Measurements from ENCODE around the gene LEFTY2.
"Not testable (repeated sequence)": the region's sequence is repeated elsewhere in the genome, so short reads cannot be mapped to it uniquely, and the experiment has no call there.

LEFTY2 gene

DNA sequence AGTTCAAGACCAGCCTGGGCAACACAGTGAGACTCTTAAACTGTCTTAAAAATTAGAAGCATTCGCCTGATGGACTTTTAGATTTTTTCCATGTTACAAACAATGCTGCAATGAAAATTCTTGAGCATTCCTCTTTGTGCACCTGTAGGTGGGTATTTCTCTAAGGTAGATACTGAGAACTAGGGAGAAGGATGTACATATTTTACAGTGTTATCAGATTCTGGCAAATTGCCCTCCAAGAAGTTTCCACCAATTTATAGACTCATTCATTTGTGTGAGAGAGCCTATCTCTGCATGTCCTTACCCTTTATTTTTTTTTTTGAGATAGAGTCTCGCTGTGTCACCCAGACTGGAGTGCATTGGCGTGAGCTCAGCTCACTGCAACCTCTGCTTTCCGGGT lies 12.3 kb upstream of the LEFTY2 start:
- DNase-seq: no peak

DNA sequence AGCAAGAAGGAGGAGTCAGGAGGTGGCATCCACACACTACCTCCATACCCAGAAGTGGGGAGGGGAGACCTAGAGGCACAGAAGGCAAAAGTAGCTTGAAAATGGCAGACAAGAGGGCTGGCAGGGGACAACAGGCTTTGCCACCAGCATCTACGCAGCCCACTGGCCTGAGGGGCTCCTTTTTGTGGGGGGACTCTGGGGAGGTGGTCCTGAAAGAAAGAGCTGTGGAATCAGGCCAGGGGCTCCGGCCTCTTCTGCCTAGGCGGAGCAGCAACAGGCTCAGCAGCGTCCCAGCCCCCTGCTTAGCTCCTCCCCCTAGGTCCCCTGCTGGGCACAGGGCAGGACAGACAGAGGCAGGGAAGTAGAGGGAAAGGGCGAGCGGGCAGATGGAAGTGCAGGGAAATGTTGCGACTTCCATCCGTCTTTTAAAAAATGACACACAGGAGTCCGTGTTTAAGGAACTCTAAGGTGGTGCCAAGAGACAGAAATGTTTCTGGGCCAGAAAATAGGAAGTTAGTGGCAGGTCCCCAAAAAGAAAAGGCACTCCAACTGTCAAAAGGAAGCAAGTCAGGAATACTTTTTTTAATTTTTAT lies 10.0 kb upstream of the LEFTY2 start:
- no peak for DNase-seq

DNA sequence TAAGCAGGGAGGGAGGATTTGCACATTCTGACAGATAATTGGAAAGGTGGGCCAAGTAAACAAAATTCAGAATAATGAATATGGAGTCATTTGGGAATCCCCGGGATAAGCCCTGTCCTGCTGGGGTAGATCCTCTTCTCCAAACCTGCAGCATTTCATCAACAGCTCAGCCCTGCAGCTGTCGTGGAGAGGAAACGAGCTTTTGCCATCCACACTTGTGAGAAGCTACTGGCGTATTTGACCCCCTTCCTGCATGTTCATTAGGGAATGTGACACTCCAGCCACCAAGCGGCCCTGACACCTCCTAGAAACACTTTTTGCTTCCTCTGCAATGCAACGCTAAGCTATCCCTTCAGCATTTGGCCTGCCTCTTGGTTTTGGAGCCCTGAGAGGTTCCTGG lies 8.0 kb upstream of the LEFTY2 start:
- no peak for DNase-seq

DNA sequence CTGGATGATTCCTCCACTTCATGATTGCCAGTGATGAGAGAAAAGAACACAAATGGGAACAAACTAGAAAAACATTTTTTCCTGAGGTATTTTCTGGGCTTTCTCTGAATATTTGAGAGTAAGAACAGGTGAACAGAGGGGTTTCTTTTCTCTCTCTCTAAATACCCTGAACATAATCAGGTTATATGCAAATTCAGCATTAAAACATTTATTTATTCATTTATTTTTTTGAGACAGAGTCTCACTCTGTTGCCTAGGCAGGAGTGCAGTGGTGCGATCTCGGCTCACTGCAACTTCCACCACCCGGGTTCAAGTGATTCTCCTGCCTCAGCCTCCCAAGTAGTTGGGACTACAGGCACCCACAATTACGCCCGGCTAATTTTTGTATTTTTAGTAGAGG lies 5.8 kb upstream of the LEFTY2 start:
- no peak for DNase-seq

DNA sequence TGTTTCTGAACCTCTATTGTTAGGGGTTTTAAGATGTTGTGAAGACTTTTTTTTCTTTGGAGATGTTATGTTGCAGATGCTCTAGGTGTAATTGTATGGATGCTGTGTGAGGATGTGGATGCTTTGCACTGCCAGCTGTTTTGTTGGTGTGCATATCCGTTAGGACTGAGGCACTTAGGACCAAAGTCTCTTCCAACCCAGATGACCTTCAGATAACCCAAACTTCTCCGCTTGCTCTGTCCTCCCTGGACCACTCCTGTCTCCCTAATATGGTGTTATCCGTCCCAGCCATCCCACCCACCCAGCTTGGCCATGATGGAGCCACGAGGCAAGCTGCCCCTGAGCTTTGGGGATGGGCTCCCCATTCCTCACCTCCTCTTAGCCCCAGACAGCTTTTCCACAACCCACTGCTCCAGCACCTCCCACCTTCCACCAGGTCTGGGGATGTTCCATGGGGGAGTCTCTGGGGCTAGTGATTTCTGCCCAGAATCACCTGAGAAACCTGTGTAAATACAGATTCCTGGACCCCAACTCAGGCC lies 5.1 kb upstream of the LEFTY2 start:
- no peak for DNase-seq

DNA sequence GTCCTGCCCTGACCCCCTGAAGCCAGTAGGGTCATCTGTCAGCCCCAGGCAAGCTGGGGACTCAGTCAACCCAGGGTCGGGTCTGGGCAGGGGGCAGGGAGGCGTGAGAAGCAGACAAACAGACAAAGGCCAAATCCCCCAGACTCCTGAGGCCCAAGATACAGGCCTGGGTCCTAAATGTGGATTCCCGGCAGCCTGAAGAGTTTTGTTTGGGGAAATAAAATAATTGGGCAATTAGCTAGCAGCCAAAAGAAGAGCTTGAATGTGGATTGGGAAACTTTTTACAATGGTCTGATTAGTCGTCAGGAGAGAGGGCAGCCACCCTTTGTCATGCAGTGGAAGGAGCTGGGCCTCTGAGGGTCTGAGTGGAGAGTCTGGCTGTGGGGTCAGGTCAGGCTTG lies 4.5 kb upstream of the LEFTY2 start:
- DNase-seq: no peak

DNA sequence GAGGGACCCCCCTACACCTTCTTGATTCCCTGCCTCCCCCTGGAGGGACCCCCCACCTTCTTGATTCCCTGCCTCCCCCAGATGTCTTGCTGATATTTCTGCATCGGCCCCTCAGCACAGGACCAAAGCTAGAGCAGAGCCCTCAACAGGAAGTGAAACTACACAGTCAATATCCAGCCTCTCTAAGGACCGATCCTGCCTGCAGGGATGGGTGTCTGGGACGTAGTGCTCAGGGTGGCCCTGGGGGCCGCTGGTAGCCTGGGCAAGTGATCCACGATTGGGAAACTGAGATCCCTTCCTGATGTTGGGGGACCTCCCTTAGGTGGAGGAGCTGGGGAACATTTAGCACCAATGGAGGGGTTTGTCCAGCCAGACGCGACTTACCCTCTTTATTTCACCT lies 3.9 kb upstream of the LEFTY2 start:
- DNase-seq: no peak

DNA sequence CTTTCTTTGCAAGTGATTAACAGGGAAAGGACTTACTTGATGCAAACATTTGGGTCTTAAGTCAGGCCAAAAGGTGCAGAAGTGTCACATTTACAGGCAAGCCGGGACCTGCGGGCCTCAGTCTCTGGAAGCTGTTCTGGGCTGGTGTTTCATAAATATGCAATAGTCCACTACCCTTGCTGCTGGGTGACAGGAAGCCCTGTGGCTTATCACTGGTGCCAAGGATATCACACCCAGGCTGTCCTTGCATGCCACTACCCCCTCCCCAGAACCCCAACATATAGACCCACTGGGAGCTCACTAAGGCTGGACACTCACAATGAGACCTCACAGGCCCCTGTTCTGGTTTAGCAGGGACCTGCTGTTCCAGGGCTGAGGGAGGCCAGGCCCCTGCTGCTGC lies 3.4 kb upstream of the LEFTY2 start:
- no peak for DNase-seq

DNA sequence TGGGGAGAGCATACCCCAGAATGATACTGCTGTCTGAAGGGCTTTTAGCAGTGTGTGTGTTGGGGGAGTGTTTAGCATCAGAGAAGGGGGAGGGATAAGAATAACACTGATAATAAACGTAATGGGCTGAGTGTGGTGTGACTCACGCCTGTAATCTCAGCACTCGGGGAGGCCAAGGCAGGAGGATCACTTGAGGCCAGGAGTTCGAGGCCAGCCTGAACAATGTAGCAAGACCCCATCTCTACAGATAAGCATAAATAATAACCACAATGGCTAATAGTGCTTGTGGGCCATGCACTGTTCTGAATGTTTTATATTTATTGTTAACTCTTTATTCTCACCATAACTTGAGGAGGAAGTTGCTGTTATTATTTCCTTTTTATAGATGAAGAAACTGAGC lies 2.6 kb upstream of the LEFTY2 start:
- DNase-seq: no peak

DNA sequence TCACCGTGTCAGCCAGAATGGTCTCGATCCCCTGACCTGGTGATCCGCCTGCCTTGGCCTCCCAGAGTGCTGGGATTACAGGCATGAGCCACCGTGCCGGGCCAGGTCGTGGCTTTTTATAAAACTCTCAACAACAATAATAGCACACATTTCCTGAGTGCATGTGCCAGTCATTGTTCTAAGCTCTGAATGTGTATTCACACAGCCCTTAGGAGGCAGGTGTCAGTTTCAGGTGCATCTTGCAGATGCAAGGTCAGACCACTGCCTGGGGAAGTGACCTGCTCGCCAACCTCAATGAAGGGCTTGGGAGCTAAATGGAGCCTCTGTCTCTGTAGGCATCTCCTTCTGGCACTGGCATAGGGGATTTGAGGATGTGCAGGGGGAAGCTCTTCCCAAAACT lies 1.6 kb upstream of the LEFTY2 start:
- DNase-seq: no peak

DNA sequence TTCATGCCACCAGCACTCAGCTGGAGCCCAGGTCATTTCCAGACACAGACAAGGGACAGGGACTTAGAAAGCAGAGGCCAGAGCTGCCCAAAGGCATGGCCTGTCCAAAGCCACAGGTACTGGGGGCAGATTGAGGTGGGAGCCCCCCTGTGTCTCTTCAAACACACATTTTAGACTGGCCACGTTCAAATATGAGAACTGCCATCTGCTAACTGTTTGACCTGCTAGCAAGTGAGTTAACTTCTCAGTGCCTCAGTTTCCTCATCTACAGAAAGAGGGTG lies 862 bp upstream of the LEFTY2 start:
- DNase-seq: no peak

DNA sequence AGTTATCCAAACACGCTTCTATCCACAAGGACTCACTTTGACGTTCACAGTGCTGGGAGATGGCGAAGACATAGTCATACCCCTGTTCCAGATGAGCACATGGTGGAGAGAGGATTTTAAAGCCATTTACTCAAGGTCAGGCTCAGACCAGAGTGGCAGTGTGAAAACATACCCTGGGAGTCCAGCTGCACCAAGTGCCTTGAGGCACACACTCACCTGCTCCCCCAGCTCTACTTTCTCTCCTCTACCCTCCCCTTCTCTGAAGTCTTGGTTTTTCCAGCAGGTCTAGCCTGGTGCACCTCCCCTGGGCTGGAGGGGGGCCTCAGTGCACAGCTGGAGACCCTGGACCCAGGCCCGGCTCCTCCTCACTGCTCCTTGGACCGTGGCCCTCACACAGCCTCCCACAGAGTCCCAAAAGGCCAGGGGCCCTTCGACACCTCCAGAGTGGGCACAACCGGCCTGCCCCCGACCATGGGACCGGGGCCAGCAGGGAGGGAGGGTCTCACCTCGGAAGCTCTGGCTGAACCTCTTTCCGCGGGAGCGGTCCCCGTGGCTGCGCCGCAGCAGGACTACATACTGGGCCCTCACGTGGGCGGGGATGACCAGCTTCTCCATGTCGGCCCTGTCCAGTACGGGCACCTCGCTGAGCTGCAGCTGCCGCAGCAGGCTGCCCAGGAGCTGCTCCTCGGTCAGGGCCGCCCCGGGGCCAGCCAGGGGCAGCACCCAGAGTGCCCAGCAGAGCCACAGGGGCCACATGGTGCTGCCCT lies 452 bp downstream of the LEFTY2 start:
- no peak for DNase-seq

DNA sequence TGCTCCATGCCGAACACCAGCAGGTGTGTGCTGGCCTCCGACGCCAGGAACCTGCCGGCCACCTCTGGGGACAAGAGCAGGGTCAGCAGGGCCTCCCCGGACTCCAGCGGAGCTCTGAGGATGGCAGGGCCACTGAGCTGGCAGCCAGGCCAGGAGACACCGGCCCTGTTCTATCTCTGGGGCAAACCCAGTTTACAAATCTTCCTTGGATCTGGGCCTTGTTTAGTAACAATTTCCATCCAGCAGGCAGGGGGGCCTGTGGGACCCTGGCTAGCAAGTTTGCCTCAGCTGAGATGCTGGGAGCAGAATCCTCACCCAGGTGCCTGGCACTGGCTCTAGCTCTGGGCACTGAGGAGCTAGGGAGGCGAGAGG lies 1.1 kb downstream of the LEFTY2 start:
- DNase-seq: not testable (repeated sequence)

DNA sequence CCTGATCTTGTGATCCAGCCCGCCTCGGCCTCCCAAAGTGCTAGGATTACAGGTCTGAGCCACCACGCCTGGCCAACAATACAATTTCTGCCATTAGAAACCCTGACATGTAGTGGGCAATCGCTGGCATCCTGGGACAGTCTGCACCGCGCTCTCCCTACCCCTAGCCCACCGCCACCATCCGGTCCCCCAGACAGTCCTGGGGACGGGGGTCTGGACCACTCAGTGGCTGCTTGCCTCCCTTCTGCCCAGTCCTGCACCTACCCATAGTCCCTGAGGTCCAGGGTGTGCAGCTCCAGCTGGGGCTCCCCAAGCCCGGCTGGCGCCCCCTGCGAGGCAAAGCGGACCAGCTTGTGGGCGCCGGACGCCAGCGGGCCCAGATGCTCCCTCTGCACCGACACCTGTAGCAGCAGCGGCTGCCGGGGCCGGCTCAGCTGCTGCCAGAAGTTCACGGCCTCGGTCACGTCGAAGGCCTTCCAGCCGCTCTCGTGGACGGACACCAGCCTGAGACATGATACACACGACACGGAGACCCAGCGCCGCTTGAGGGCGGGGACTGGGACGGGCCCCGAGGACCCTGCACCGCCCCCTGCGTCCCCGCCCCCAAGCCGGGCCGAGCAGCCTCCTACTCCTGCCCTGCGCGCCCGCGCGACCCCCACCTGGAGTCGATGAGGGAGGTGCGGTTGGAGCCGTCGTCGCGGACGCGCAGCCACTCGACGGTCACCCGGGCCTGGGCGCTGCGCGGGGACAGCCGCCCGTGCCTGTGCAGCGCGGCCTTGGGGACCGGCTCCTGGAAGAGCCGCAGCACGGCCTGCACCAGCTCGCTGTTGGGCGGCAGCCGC lies 1.7 kb downstream of the LEFTY2 start:
- DNase-seq: not testable (repeated sequence)

DNA sequence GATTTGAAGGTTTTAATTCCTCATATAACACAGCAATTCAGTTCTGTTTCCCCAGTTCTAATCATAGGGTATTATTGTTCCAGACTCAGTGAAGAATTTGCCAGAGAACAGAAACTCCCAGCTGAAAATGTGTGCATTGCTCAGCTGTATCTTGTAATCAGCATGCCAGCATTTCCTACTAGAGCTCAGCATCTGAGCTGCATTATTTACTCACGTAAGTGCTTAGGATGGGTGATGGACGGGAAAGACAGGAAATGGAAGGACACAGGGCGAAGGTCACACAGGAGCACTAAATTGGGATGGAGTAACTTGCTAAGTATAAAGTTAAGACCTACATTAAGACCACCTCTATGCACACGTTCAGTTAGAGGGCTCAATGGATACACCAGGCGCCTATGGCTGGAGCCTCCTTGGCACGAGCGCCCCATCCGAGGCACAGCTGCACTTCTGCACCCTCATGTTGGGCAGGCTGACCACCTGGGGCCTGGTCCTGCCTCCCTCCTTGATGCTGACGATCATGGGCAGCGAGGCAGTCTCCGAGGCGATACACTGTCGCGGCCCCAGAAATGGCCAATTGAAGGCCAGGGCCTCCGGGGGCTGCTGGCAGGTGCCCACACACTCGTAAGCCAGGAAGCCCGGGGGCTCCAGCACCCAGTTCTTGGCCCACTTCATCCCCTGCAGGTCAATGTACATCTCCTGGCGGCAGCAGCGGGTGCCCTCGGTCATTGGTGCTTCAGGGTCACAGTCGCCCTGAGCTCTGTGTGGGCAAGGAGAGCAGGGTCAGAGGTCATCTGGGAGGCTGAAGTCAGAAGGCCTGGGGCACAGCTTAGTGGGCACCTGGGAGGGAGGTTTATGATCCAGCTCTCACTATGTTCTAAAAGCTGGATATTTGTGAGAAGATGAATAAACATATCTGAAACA lies 3.7 kb downstream of the LEFTY2 start:
- no peak for DNase-seq

DNA sequence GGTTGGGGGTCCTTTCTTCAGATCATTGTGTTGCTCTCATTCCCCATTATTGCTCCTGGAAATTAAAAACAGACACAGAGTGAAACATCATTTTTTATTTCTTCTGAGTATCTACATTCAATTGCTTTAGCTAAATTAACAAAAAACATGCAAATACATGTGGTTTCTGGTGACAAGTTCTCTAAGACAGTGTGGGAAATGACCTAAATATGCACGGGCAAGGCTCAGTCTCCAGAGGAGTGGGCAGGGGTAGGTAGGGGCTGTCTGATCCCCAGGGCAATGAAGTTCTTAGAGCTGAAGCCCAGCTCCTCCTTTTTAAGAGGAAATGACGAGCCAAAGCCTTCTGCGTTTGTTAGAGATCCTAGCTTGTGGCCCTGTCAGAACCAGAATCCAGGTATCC lies 4.5 kb downstream of the LEFTY2 start:
- no peak for DNase-seq

DNA sequence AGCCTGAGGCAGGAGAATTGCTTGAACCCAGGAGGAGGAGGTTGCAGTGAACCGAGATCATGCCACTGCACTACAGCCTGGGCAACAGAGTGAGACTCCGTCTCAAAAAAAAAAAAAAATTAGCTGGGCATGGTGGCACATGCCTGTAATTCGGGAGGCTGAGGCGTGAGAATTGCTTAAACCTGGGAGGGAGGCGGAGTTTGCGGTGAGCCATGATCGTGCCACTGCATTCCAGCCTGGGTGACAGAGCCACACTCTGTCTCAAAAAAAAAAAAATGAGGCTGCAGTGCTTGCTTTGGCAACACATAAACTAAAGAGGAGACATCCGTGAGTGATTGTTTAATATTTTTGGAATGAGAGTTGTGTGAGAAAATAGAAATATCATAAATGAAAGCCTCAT lies 4.9 kb downstream of the LEFTY2 start:
- not testable (repeated sequence) for DNase-seq

DNA sequence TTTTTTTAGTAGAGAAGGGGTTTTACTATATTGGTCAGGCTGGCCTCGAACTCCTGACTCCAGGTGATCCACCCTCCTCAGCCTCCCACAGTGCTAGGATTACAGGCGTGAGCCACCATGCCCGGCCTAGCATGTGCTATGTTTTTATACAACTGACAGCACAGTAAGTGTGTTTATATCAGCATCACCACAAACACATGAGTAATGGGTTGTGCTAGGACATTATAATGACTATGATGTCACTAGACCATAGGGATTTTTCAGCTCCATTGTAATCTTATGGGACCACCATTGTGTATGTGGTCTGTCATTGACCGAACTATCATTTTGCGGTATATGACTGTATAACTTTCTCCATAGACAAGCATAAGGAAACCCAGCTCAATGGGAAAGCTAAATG lies 6.3 kb downstream of the LEFTY2 start:
- DNase-seq: no peak

DNA sequence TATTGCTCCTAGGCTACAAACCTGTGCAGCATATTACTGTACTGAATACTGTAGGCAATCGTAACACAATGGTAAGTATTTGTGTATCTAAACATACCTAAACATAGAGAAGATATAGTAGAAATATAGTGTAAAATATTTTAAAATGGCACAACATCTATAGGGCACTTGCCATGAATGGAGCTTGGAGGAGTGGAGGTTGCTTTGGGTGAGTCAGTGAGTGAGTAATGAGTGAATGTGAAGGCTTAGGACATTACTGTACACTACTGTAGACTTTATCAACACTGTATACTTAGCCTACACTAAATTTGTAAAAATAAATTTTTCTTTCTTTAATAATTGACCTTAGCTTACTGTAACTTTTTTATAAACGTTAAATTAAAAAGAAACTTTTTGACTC lies 7.9 kb downstream of the LEFTY2 start:
- no peak for DNase-seq

DNA sequence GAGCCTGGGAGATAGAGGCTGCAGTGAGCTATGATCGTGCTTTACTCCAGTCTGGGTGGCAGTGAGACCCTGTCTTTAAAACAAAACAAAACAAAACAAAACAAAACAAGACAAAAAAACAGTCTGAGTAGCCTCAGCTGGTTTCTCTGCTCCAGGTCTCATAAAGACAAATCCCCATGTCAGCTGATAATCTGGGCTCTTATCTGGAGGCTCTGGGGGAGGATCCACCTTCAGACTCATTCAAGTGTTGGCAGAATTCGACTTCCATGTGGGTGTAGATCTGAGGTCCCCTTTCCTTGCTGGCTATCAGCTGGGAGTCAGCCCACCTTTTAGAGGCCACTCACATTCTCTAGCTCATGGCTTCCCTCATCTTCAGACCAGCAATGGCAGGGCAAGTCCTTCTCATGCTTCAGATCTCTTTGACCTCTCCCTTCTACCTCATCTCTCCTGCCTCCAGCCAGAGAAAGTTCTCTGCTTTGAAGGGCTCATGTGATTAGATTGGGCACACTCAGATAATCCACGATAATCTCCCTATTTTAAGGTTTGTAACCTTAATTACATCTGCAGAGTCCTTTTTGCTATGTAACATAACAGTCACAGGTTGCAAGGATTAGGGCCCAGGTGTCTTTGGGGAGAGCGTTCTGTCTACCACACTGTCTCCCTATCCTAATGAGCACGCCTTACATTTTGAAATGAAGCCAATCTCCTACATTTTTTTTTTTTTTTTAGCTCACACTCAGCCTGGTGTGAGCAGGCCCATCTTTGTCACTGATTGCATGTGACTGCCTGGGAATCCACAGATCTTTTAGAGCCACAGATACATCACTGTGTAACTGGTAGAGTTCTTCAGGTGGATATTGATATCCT lies 9.5 kb downstream of the LEFTY2 start:
- no peak for DNase-seq

DNA sequence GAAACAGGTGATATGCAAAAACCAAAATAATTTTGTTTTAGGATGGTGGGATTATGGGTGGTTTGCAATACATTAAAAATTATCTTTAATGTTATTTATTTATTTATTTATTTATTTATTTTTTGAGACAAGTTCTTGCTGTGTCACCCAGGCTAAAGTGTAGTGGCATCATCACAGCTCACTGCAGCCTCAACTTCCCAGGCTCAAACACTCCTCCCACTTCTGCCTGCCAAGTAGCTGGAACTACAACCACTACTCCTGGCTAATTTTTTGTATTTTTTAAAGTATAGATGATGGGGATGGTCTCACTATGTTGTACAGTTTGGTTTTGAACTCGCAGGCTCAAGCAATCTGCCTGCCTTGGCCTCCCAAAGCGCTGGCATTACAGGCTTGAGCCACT lies 10.5 kb downstream of the LEFTY2 start:
- no peak for DNase-seq

DNA sequence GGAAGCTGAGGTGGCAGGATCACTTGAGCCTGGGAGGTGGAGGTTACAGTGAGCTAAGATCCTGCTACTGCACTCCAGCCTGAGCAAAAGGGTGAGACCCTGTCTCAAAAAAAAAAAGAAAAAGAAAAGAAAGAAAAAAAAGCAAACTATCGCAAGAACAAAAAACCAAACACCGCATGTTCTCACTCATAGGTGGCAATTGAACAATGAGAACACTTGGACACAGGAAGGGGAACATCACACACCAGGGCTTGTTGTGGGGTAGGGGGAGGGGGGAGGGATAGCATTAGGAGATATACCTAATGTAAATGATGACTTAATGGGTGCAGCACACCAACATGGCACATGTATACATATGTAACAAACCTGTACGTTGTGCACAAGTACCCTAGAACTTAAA lies 11.6 kb downstream of the LEFTY2 start:
- DNase-seq: not testable (repeated sequence)

All from NCI-H524 (cell line).